OCI-LY7 (cell line): ENCODE results near the gene MMP1.

Experiments used
- EZH2phosphoT487 ChIP-seq: fragments of 200-600 bp; sonication (generic); IDR thresholded peaks from 2 replicates; pipeline ENCODE4 v1.6.1; 2018; ENCODE audit warnings: low read depth, borderline replicate concordance, mild to moderate bottlenecking, mixed run types, antibody characterized with exemption, low read length, moderate library complexity, mixed read lengths
- TF ChIP-seq, protein P1 (sequence below): fragments of 200-600 bp; sonication (generic); conservative IDR thresholded peaks from 2 replicates; pipeline ENCODE4 v1.5.1; 2014; ENCODE audit warnings: mild to moderate bottlenecking, antibody characterized with exemption, low read length, moderate library complexity, mixed read lengths

DNA sequence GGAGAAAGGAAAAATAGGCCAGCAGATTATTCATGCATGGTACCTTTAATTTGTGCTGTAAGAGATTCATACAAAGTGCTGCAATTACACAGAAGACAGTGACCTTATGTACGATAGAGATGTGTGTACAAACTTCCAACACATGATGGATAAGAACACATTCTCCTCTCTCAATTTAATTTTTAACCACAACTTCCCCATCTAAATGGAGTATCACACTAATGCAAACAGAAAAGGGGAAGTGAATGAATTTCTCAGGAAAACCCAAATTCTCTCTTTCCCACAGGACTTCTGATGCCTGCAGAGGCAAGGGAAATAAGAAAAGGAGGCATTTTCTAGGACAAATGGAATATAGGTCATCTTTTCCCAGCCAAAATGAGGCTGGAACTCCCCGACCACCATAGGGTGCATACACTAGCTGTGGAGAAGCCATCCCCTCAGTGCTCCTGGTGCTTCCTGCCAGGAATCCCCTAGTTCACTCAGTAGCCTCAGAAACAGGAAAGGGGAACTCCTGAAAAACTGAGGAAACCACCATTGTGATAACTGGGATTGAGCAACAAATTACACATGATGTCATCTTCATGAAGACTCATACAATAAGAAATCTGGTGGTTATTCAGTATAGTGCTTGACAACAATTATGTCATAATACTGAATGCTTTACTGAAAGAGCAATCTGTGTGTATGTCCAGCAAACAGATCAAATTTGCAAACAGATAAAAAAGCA is 40.0 kb downstream of the MMP1 start:
- TF ChIP-seq, protein P1, sequence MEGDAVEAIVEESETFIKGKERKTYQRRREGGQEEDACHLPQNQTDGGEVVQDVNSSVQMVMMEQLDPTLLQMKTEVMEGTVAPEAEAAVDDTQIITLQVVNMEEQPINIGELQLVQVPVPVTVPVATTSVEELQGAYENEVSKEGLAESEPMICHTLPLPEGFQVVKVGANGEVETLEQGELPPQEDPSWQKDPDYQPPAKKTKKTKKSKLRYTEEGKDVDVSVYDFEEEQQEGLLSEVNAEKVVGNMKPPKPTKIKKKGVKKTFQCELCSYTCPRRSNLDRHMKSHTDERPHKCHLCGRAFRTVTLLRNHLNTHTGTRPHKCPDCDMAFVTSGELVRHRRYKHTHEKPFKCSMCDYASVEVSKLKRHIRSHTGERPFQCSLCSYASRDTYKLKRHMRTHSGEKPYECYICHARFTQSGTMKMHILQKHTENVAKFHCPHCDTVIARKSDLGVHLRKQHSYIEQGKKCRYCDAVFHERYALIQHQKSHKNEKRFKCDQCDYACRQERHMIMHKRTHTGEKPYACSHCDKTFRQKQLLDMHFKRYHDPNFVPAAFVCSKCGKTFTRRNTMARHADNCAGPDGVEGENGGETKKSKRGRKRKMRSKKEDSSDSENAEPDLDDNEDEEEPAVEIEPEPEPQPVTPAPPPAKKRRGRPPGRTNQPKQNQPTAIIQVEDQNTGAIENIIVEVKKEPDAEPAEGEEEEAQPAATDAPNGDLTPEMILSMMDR: no peak
- TF ChIP-seq EZH2phosphoT487: no peak
